HepG2 (cell line): Measurements from ENCODE around the gene GMEB2. TPM values are rescaled to one million over a fixed set of nuclear protein-coding genes. Genes with fewer than 3 reads are reported as not detected.

Experiments used
- ARID2 ChIP-seq: sonication (generic); formaldehyde crosslinking; IDR thresholded peaks from 2 replicates; pipeline ENCODE4 v1.8.1; 2022; ENCODE audit warnings: mild to moderate bottlenecking, missing genetic modification reagents, borderline replicate concordance
- CHCHD3 ChIP-seq: sonication (generic); formaldehyde crosslinking; IDR thresholded peaks from 2 replicates; pipeline ENCODE4 v1.8.0; 2022; ENCODE audit warnings: mild to moderate bottlenecking, missing genetic modification reagents, moderate library complexity
- DNMT3B ChIP-seq: conservative IDR thresholded peaks from 2 replicates; pipeline ENCODE4 v1.6.1; 2016; ENCODE audit warnings: missing biosample characterization, control low read depth
- EEA1 ChIP-seq: sonication (generic); formaldehyde crosslinking; IDR thresholded peaks from 2 replicates; pipeline ENCODE4 v1.5.1; 2020; ENCODE audit warnings: mild to moderate bottlenecking, missing genetic modification reagents, borderline replicate concordance
- LCORL ChIP-seq, 2 experiments: fragments of 450-650 bp in 1 of 2; sonication (generic) in 1 of 2; formaldehyde crosslinking in 1 of 2; IDR thresholded peaks; 2 replicates each; pipeline versions ENCODE4 v1.5.0 to v1.6.1; 2017 to 2020; ENCODE audit warnings: antibody characterized with exemption in 1 of 2, missing genetic modification reagents in 1 of 2
- MAF1 ChIP-seq: sonication (generic); formaldehyde crosslinking; IDR thresholded peaks from 2 replicates; pipeline ENCODE4 v1.5.0; 2020; ENCODE audit warnings: missing genetic modification reagents, borderline replicate concordance
- NBN ChIP-seq: fragments of 450-650 bp; conservative IDR thresholded peaks from 2 replicates; pipeline ENCODE4 v1.6.1; 2017
- PAX8 ChIP-seq: sonication (generic); formaldehyde crosslinking; IDR thresholded peaks from 2 replicates; pipeline ENCODE4 v1.8.0; 2022; ENCODE audit warnings: mild to moderate bottlenecking, missing genetic modification reagents, borderline replicate concordance
- PHF8 ChIP-seq: sonication (generic); formaldehyde crosslinking; IDR thresholded peaks from 2 replicates; pipeline ENCODE4 v1.5.0; 2020; ENCODE audit warnings: missing genetic modification reagents
- SMC3 ChIP-seq: IDR thresholded peaks from 2 replicates; pipeline ENCODE4 v1.6.1; 2011; ENCODE audit warnings: low read length, improper control_type of control experiment
- THAP11 ChIP-seq: IDR thresholded peaks from 2 replicates; pipeline ENCODE4 v1.6.1; 2016; ENCODE audit warnings: missing biosample characterization, missing genetic modification reagents
- ZFYVE20 ChIP-seq: sonication (generic); formaldehyde crosslinking; IDR thresholded peaks from 2 replicates; pipeline ENCODE4 v1.8.0; 2023; ENCODE audit warnings: low read depth, mild to moderate bottlenecking, moderate library complexity, missing genetic modification reagents, borderline replicate concordance
- ZNF30 ChIP-seq: sonication (generic); formaldehyde crosslinking; IDR thresholded peaks from 2 replicates; pipeline ENCODE4 v1.5.0; 2020; ENCODE audit warnings: mild to moderate bottlenecking, missing genetic modification reagents
- ZNF761 ChIP-seq: sonication (generic); formaldehyde crosslinking; conservative IDR thresholded peaks from 2 replicates; pipeline ENCODE4 v1.4.0; 2020; ENCODE audit warnings: mild to moderate bottlenecking, missing genetic modification reagents
- ZNF850 ChIP-seq: sonication (generic); formaldehyde crosslinking; conservative IDR thresholded peaks from 2 replicates; pipeline ENCODE4 v1.9.0; 2021; ENCODE audit warnings: mild to moderate bottlenecking, missing genetic modification reagents
- polyA plus RNA-seq, 8 experiments: library from polyadenylated mRNA; depleted of rRNA in 3 of 8; stranded (reverse) in 7 of 8; unstranded in 1 of 8; fragments of >200 nt; fragmentation: Illumina TruSeq in 4 of 8; extraction: Trizol in 4 of 8; gene quantifications; 2 replicates each; pipeline versions ENCODE4 v1.2.1 to v1.2.3, GENCODE V29; 2011 to 2016; ENCODE audit warnings: low read depth in 4 of 8, missing spikeins in 1 of 8, mixed read lengths in 1 of 8; ENCODE audit not compliant: insufficient read depth in 1 of 8
- total RNA-seq, 5 experiments: library from RNA; depleted of rRNA; stranded (reverse); fragments of >200 nt; fragmentation: Illumina TruSeq; extraction: Trizol; gene quantifications; 2 replicates each; pipeline ENCODE4 v1.2.3, GENCODE V29; 2016; ENCODE audit warnings: low read depth in 1 of 5
- TF ChIP-seq, protein P1 (sequence below): sonication (generic); formaldehyde crosslinking; IDR thresholded peaks from 2 replicates; pipeline ENCODE4 v1.4.0; 2020; ENCODE audit warnings: missing genetic modification reagents, borderline replicate concordance
- TF ChIP-seq, protein P2 (sequence below): sonication (generic); formaldehyde crosslinking; IDR thresholded peaks from 2 replicates; pipeline ENCODE4 v1.4.0; 2020; ENCODE audit warnings: missing genetic modification reagents, borderline replicate concordance
- TF ChIP-seq, protein P3 (sequence below): sonication (generic); formaldehyde crosslinking; IDR thresholded peaks from 2 replicates; pipeline ENCODE4 v1.4.0; 2020; ENCODE audit warnings: missing genetic modification reagents

GMEB2 gene
- total and polyA plus RNA-seq, 2 of the 13 experiments (the other 11 are each of a cell fraction or from before 2014, with no cell fraction given), result 10.6 to 12.4 TPM

DNA sequence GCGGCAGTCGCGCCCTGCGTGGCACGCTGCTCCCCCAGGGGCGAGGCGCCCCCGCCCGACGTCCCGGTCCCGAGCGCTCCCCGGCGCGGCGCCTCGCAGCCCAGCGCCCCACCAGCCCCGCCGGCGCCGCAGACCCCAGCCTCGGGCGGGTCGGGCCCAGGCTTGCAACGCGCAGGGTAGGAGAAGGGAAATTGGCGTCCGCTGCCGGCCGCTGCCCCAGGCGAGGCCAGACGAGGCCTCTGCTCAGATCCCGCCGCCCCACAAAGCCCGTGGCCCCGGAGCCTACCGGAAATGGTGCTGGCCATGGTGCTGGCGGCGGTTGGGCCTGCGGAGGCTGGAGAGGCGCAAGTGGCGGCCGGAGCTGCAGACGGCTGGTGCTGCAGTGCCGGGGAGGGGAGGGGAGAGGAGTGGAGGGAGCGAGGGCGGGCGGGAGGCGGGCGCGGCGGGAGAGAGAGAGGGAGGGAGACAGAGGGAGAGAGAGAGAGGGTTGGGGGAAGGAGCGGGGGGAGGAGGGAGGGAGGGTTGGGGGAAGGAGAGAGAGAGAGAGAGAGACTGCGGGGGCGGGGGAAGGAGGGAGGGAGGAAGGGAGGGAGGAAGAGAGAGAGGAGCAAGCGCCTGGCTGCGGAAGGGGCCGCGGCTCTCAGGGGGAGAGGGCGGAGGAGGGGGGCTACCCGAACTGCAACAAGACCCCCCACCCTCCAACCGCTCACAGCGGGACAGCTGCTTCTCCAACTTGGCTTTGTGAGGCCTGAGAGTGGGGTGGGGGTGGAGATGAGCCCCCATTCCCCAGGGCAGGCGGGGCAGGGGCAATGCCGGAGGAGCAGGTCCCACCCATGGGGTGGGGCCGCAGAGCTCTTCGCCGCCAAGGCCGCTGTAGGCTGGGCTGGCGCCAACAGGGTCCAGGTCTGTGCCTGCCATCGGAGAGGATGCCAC lies 26.4 kb upstream of the GMEB2 start, which contains the start of gene STMN3 (continued):
- TF ChIP-seq THAP11 (CRISPR knock-in tag), result peak; percentile 91
- peak; percentile 98; the same call in 1 of the 2 replicates for TF ChIP-seq EEA1 (CRISPR knock-in tag)
- no peak for TF ChIP-seq LCORL (IDR thresholded peaks at IDR 0.05)
- peak; percentile 89 for TF ChIP-seq LCORL (CRISPR knock-in tag; IDR thresholded peaks at IDR 0.05)
- TF ChIP-seq PAX8 (CRISPR knock-in tag), result peak; percentile 99; the same call in 1 of the 2 replicates
- TF ChIP-seq ZNF761 (CRISPR knock-in tag), result peak; percentile 95
- peak; percentile 87 for TF ChIP-seq PHF8 (CRISPR knock-in tag)
- TF ChIP-seq CHCHD3 (CRISPR knock-in tag), result peak; percentile 98; the same call in 1 of the 2 replicates
- TF ChIP-seq ARID2 (CRISPR knock-in tag), result peak; percentile 82; the same call in 1 of the 2 replicates
- TF ChIP-seq ZNF30 (CRISPR knock-in tag), result peak; percentile 98
- TF ChIP-seq, protein P1, sequence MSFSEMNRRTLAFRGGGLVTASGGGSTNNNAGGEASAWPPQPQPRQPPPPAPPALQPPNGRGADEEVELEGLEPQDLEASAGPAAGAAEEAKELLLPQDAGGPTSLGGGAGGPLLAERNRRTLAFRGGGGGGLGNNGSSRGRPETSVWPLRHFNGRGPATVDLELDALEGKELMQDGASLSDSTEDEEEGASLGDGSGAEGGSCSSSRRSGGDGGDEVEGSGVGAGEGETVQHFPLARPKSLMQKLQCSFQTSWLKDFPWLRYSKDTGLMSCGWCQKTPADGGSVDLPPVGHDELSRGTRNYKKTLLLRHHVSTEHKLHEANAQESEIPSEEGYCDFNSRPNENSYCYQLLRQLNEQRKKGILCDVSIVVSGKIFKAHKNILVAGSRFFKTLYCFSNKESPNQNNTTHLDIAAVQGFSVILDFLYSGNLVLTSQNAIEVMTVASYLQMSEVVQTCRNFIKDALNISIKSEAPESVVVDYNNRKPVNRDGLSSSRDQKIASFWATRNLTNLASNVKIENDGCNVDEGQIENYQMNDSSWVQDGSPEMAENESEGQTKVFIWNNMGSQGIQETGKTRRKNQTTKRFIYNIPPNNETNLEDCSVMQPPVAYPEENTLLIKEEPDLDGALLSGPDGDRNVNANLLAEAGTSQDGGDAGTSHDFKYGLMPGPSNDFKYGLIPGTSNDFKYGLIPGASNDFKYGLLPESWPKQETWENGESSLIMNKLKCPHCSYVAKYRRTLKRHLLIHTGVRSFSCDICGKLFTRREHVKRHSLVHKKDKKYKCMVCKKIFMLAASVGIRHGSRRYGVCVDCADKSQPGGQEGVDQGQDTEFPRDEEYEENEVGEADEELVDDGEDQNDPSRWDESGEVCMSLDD, result peak; percentile 91
- TF ChIP-seq DNMT3B (CRISPR knock-in tag), result peak; percentile 100
- peak; percentile 95; the same call in 1 of the 2 replicates for TF ChIP-seq MAF1 (CRISPR knock-in tag)
- TF ChIP-seq, protein P2, sequence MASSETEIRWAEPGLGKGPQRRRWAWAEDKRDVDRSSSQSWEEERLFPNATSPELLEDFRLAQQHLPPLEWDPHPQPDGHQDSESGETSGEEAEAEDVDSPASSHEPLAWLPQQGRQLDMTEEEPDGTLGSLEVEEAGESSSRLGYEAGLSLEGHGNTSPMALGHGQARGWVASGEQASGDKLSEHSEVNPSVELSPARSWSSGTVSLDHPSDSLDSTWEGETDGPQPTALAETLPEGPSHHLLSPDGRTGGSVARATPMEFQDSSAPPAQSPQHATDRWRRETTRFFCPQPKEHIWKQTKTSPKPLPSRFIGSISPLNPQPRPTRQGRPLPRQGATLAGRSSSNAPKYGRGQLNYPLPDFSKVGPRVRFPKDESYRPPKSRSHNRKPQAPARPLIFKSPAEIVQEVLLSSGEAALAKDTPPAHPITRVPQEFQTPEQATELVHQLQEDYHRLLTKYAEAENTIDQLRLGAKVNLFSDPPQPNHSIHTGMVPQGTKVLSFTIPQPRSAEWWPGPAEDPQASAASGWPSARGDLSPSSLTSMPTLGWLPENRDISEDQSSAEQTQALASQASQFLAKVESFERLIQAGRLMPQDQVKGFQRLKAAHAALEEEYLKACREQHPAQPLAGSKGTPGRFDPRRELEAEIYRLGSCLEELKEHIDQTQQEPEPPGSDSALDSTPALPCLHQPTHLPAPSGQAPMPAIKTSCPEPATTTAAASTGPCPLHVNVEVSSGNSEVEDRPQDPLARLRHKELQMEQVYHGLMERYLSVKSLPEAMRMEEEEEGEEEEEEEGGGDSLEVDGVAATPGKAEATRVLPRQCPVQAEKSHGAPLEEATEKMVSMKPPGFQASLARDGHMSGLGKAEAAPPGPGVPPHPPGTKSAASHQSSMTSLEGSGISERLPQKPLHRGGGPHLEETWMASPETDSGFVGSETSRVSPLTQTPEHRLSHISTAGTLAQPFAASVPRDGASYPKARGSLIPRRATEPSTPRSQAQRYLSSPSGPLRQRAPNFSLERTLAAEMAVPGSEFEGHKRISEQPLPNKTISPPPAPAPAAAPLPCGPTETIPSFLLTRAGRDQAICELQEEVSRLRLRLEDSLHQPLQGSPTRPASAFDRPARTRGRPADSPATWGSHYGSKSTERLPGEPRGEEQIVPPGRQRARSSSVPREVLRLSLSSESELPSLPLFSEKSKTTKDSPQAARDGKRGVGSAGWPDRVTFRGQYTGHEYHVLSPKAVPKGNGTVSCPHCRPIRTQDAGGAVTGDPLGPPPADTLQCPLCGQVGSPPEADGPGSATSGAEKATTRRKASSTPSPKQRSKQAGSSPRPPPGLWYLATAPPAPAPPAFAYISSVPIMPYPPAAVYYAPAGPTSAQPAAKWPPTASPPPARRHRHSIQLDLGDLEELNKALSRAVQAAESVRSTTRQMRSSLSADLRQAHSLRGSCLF, result peak; percentile 95; the same call in 1 of the 2 replicates
- no peak for TF ChIP-seq NBN
- TF ChIP-seq, protein P3, sequence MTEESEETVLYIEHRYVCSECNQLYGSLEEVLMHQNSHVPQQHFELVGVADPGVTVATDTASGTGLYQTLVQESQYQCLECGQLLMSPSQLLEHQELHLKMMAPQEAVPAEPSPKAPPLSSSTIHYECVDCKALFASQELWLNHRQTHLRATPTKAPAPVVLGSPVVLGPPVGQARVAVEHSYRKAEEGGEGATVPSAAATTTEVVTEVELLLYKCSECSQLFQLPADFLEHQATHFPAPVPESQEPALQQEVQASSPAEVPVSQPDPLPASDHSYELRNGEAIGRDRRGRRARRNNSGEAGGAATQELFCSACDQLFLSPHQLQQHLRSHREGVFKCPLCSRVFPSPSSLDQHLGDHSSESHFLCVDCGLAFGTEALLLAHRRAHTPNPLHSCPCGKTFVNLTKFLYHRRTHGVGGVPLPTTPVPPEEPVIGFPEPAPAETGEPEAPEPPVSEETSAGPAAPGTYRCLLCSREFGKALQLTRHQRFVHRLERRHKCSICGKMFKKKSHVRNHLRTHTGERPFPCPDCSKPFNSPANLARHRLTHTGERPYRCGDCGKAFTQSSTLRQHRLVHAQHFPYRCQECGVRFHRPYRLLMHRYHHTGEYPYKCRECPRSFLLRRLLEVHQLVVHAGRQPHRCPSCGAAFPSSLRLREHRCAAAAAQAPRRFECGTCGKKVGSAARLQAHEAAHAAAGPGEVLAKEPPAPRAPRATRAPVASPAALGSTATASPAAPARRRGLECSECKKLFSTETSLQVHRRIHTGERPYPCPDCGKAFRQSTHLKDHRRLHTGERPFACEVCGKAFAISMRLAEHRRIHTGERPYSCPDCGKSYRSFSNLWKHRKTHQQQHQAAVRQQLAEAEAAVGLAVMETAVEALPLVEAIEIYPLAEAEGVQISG (CRISPR knock-in tag), result peak; percentile 90
- TF ChIP-seq ZFYVE20 (CRISPR knock-in tag), result peak; percentile 98; the same call in 1 of the 2 replicates
- no peak for TF ChIP-seq SMC3
- TF ChIP-seq ZNF850 (CRISPR knock-in tag), result peak; percentile 76; the same call in 1 of the 2 replicates
